ENCODE measurements around the gene GAPVD1. TPM values are rescaled to one million over a fixed set of nuclear protein-coding genes. Genes with fewer than 3 reads are reported as not detected.

The GAPVD1 gene
- total and polyA plus RNA-seq, 10 of the 15 experiments (the other 5 are each of a cell fraction or from before 2014, with no cell fraction given) = 4.3 to 36.6 (median 25.9) TPM

DNA sequence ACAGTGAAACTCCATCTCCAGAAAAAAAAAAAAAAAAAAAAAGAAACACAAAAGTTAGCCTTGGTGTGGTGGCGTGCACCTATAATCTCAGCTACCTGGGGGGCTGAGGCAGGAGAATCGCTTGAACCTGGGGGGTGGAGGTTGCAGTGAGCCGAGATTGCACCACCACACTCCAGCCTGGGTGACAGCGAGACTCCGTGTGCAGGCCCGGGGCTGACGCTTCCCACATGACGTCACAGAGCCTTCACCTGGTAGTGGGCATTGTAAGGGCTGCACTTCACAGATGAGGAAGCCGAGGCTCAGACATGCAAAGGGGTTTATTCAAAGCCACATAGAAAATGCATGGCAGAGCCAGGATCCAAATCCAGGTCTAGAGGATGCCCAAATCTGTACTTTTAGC is 114.2 kb downstream of the GAPVD1 start:
- H3K9ac ChIP-seq (ENCODE audit: control insufficient read depth, insufficient read depth, low read length) = no peak overlapping the region
- TF ChIP-seq, protein P1, sequence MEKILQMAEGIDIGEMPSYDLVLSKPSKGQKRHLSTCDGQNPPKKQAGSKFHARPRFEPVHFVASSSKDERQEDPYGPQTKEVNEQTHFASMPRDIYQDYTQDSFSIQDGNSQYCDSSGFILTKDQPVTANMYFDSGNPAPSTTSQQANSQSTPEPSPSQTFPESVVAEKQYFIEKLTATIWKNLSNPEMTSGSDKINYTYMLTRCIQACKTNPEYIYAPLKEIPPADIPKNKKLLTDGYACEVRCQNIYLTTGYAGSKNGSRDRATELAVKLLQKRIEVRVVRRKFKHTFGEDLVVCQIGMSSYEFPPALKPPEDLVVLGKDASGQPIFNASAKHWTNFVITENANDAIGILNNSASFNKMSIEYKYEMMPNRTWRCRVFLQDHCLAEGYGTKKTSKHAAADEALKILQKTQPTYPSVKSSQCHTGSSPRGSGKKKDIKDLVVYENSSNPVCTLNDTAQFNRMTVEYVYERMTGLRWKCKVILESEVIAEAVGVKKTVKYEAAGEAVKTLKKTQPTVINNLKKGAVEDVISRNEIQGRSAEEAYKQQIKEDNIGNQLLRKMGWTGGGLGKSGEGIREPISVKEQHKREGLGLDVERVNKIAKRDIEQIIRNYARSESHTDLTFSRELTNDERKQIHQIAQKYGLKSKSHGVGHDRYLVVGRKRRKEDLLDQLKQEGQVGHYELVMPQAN (conservative IDR thresholded peaks at IDR 0.05) = no peak
- TF ChIP-seq, protein P2, sequence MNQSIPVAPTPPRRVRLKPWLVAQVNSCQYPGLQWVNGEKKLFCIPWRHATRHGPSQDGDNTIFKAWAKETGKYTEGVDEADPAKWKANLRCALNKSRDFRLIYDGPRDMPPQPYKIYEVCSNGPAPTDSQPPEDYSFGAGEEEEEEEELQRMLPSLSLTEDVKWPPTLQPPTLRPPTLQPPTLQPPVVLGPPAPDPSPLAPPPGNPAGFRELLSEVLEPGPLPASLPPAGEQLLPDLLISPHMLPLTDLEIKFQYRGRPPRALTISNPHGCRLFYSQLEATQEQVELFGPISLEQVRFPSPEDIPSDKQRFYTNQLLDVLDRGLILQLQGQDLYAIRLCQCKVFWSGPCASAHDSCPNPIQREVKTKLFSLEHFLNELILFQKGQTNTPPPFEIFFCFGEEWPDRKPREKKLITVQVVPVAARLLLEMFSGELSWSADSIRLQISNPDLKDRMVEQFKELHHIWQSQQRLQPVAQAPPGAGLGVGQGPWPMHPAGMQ (IDR thresholded peaks at IDR 0.05; ENCODE audit: borderline replicate concordance) = no peak
- TF ChIP-seq BRCA1 (IDR thresholded peaks at IDR 0.05; ENCODE audit: low read depth, low read length) (no peak), NFYB (IDR thresholded peaks at IDR 0.05; ENCODE audit: insufficient read depth, low read depth, low read length) (no peak), NR2F1 (conservative IDR thresholded peaks at IDR 0.05) (no peak), JUND (IDR thresholded peaks at IDR 0.05; ENCODE audit: low read depth, low read length) (no peak), TCF3 (IDR thresholded peaks at IDR 0.05; ENCODE audit: borderline replicate concordance, insufficient read depth, low read depth, low read length) (no peak), ZNF622 (IDR thresholded peaks at IDR 0.05) (no peak), TBL1XR1 (IDR thresholded peaks at IDR 0.05; ENCODE audit: low read depth, low read length) (no peak), TAF1 (IDR thresholded peaks at IDR 0.05; ENCODE audit: borderline replicate concordance, low read depth, low read length) (no peak), MTA2 (IDR thresholded peaks at IDR 0.05; ENCODE audit: low read depth) (no peak), TCF12 (IDR thresholded peaks at IDR 0.05; ENCODE audit: low read depth, low read length) (no peak), BMI1 (IDR thresholded peaks at IDR 0.05; ENCODE audit: borderline replicate concordance) (no peak), BACH1 (IDR thresholded peaks at IDR 0.05; ENCODE audit: borderline replicate concordance) (no peak), KLF5 (IDR thresholded peaks at IDR 0.05; ENCODE audit: partially characterized antibody) (no peak), ASH2L (IDR thresholded peaks at IDR 0.05; ENCODE audit: borderline replicate concordance, low read depth) (no peak)
- TF ChIP-seq, protein P3, sequence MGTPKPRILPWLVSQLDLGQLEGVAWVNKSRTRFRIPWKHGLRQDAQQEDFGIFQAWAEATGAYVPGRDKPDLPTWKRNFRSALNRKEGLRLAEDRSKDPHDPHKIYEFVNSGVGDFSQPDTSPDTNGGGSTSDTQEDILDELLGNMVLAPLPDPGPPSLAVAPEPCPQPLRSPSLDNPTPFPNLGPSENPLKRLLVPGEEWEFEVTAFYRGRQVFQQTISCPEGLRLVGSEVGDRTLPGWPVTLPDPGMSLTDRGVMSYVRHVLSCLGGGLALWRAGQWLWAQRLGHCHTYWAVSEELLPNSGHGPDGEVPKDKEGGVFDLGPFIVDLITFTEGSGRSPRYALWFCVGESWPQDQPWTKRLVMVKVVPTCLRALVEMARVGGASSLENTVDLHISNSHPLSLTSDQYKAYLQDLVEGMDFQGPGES (IDR thresholded peaks at IDR 0.05) = no peak
- TF ChIP-seq, protein P4, sequence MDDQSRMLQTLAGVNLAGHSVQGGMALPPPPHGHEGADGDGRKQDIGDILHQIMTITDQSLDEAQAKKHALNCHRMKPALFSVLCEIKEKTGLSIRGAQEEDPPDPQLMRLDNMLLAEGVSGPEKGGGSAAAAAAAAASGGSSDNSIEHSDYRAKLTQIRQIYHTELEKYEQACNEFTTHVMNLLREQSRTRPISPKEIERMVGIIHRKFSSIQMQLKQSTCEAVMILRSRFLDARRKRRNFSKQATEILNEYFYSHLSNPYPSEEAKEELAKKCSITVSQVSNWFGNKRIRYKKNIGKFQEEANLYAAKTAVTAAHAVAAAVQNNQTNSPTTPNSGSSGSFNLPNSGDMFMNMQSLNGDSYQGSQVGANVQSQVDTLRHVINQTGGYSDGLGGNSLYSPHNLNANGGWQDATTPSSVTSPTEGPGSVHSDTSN (IDR thresholded peaks at IDR 0.05; ENCODE audit: insufficient replicate concordance, low read depth, low read length) = no peak
- TF ChIP-seq, protein P5, sequence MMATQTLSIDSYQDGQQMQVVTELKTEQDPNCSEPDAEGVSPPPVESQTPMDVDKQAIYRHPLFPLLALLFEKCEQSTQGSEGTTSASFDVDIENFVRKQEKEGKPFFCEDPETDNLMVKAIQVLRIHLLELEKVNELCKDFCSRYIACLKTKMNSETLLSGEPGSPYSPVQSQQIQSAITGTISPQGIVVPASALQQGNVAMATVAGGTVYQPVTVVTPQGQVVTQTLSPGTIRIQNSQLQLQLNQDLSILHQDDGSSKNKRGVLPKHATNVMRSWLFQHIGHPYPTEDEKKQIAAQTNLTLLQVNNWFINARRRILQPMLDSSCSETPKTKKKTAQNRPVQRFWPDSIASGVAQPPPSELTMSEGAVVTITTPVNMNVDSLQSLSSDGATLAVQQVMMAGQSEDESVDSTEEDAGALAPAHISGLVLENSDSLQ (IDR thresholded peaks at IDR 0.05) = no peak
- BruUV-seq (replicated peaks) = no TSS peak
- no peak overlapping the region for H3K27ac ChIP-seq (ENCODE audit: control insufficient read depth, insufficient read depth)
- FAIRE-seq = no peak
- DNase-seq (ENCODE audit: low read depth, low spot score) = no peak
- H3K4me3 ChIP-seq = no peak overlapping the region
- H2AFZ ChIP-seq (ENCODE audit: control insufficient read depth, low read depth, low read length) = no peak overlapping the region
- ChIA-PET SMC1A (ENCODE audit: uncharacterized antibody, unreplicated experiment) (interaction anchor here (0.7 kb wide), 1 partner anchor 678 kb away, joined by 3 read pairs; no protein-coding TSS in a partner anchor), CTCF (interaction anchor here (0.7 to 1.4 kb wide), 2 partner anchors 9 to 70 kb away, joined by 3 to 6 read pairs; no protein-coding TSS in a partner anchor), POLR2A (interaction anchor here (0.7 kb wide), 1 partner anchor 275 kb away, joined by 7 read pairs; no protein-coding TSS in a partner anchor), RAD21 (ENCODE audit: unreplicated experiment) (interaction anchor here (0.6 kb wide), 2 partner anchors 535 to 666 kb away, joined by 3 to 5 read pairs; no protein-coding TSS in a partner anchor)
- H3K9me3 ChIP-seq (replicated peaks; ENCODE audit: control insufficient read depth, insufficient read depth, low read length) = no peaks in the 10 kb centered on the region
- H4K20me1 ChIP-seq (ENCODE audit: control insufficient read depth, insufficient read depth) = no peaks in the 10 kb centered on the region
- H3K4me2 ChIP-seq (ENCODE audit: control insufficient read depth, insufficient read depth) = no peak overlapping the region
- no peak for ATAC-seq
- in situ Hi-C loops (cut with MboI) (loop anchor here (10.0 kb wide), 1 partner anchor 761 kb away; no protein-coding TSS in a partner anchor), intact Hi-C loops (cut with micrococcal nuclease; ENCODE audit: unreplicated experiment) (loop anchor here (10.0 kb wide), 1 partner anchor 511 kb away; the partner anchor contains the start of genes ARPC5L and RPL35)
- no peaks in the 10 kb centered on the region for H3K79me2 ChIP-seq (ENCODE audit: control insufficient read depth, insufficient read depth, low read length)
- H3K27me3 ChIP-seq (replicated peaks in 1 of 2; ENCODE audit: control insufficient read depth in 2 of 2, insufficient read depth in 2 of 2, low read length in 1 of 2) = peaks cover 0 to 2% of the 10 kb centered on the region in 2 experiments; a peak in 1 of 4 replicates
- 0 out of 2 replicates have a peak, but pooled peaks cover 3% of the 10 kb centered on the region for H3K4me1 ChIP-seq (ENCODE audit: control insufficient read depth, insufficient read depth, low read length)
- WGBS (ENCODE audit: insufficient coverage, insufficient replicate concordance, low lambda C conversion rate, missing lambda C conversion rate) = 71% methylated on average over 9 of the region's 9 CpGs
- no peaks in the 10 kb centered on the region for H3K36me3 ChIP-seq (ENCODE audit: control insufficient read depth in 2 of 2, insufficient read depth in 2 of 2, low read length in 1 of 2)

Measured in GM12878 (cell line).